GM18861 (cell line): Measurements from ENCODE around the gene PDGFB.
"Not testable (repeated sequence)": the region's sequence is repeated elsewhere in the genome, so short reads cannot be mapped to it uniquely, and the experiment has no call there.

Experiments used
- ATAC-seq: cut with Tn5 transposase; IDR thresholded peaks from one replicate; pipeline ENCODE4 v1.9.1; 2021; ENCODE audit not compliant: unreplicated experiment

The PDGFB gene

DNA sequence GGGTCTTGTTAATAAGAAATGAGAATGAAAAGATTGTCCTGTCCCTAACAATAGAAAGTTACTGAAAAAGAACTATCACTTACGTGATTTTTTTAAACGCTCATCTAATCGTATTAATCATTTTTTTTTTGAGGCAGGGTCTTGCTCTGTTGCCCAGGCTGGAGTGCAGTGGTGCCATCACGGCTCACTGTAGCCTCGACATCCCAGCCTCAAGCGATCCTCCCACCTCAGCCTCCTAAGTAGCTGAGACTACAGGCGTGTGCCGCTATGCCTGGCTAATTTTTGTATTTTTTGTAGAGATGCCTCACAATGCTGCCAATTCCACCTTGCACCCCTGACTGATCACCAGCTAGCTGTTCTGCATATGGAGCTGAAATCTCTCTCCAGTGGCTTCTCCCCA is 15.7 kb downstream of the PDGFB start:
- ATAC-seq: no peak

DNA sequence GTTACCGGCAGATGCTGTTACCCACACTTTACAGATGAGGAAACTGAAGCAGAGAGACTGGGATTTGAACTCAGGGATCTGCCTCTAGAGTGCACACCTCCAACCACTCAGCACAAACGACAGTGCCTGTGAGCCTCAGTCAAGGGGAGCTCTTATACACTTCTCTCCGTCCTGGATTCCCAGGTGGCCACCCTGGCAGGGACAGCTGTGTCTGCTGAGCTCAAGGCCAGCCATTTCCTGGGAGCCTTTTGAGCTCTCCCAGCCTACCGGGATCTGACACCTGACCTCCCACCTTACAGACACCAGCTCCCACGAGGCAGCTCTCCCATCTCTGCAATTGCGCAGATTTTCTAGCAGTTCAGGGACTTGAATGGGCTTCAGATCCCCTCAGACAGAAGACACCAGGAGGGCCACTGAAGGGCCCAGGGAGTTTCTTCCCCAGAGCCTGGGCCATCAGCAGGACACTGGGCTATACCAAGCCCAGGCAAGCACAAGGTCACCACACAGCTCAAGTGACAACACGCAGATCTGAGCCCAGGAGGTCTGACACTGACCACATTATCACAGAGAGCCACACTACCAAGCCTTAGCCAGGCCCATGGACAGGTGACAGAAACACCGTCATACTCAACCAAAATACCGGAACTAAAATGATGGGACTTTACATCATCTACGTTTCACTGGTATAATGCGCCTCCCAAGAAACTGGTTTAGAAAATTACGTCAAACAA is 17.1 kb downstream of the PDGFB start:
- ATAC-seq: no peak

DNA sequence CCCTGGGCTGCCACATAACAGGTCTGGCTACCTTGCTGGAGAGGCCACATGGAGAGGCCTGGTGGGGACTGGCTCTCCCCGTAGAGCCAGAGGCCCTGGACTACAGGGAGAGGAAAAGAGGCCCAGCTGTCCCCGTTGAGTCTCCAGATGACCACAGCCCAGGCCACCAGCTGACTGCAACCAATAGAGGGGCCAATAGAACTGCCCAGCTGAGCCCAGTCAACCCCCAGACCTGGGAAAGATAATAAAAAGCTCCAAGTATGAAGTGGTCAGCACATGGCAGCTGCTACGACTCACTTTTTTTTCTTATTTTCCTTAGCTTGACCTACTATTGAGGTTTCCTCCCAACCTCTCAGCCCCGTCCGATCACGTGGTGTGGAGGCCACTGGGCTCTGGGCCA is 18.4 kb downstream of the PDGFB start:
- ATAC-seq: no peak

DNA sequence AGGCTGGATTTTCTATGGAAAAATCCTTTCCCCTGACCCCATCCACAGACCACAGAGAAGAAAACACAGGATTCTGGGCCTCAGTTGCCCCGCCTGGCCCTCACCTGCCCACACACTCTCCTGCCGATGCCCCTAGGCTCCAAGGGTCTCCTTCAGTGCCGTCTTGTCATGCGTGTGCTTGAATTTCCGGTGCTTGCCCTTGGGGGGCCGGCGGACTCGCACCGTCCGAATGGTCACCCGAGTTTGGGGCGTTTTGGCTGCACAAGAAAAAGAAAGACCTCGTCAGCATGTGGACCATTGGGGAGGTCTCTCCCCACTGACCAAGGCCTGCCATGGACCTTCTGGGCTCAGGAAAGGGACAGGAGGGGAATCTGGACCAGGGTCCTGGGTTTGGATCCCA is 19.2 kb downstream of the PDGFB start:
- no peak for ATAC-seq

DNA sequence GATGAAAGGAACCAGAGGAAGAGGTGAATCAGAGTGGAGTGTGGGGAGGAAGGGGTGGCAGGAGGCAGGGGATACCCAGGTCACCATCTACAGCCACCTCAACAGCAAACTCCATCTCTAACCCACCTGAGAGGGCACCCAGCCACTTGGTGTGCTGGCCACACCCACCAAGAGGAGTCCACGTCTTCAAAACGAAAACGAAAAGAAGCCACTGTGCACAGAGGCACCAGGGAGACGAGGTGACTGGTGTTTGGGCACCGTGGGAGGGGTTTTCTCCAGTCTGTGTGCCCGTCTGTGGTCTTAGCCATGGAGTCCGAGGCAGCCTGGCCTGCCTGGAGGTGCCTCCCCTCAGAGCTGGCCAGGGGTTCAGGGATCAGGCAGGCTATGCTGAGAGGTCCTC is 20.2 kb downstream of the PDGFB start:
- ATAC-seq: no peak

DNA sequence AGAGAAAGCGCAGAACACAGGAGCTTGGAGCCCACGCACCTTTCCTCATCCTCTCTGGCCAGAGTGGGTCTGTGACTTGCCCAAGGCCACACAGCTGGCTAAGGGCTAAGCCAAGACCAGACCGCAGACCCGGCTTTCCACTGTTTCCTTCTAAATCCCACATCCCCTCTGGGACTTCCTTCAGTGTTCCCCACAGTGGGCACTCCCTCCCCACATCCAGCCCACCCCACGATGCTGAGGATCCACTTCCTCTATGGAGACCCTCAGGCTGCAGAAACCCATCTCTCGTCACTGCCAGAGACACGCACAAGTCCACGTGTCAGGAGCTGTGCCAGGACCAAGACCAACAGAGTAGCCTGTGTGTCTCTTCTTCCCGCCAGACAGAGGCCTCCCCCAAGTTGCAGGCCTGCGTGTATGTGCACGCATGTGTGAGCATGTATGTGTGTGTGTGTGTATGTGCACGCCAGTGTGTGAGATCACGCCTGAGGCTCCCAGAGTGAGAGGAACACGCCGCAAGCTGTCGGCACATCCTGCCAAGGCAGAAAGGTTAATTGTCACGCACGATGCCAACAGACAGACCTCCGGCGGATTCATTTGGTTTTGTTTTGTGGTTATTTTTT is 21.6 kb downstream of the PDGFB start:
- ATAC-seq: no peak

DNA sequence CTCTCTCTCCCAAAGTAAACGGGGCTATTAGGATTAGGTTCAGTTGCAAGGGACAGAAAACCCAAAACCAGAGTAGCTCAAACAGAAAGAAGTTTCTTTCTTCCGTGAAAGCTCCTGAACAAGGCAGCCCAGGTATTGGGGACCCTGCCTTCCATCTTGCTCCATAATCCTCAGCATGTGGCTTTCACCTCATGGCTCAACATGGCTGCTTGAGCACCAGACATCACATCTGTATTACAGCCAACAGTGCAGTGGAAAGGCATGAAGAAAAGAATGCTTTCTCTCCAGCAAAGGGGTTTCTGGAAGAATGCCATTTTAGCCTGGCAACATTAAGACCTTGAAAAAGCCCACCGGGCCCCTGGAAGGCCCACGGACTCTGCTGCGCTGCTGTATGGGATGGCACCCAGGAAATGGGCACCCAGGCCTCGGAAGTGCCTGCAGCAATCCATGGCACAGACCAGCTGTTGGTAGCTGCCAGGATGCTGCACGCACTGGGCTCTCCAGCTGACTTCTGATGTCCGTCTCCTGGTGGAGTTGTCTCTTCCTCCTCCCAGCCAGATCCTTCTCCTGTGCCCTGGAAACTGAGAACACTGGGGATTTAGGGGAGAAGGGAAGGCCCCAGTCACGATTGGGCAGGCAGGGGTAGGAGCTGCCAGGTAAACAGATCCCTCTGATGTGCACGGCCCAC is 22.6 kb downstream of the PDGFB start:
- no peak for ATAC-seq

DNA sequence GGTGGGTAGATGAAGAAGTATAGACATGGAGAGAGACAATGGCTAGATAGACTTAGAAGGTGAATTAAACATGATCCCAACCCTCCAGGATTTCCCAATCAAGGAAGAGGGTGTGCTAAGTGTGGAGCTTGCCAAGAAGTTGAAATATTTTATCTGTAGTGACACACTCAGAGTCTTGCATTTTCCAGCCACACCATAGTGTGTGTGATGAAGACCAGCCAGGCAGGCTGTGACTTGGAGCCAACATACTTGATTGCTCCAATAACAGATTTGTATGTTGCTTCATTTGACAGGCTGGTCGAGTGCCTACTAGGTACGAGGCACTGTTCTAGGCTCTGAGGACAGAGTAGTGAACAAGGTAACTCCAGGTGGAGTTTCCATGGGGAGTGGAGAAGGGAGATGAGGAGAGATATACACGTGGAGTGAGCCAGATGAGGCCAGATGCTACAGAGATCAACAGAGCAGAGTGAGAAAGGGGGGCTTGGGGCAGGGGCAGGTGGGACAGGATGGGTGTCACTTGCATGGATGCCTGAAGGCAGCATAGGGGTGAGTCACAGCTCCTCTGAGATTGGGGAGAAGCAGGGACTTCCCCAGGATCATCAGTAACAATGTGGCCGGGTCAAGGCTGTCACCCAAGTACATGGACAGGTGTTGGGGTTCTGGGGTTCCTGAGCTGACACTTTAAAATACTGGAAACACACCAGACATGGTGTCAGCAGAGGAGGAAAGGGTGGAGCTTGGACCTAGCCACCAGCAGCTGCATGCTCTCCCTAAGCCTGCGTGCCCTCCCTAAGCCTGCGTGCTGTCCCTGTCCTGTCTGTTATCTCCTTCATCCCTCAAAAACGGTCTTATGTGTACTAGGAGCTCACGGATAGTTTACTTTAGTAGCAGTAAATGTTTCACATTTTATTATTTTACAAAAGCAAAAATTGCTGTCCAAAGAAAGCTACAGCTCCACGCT is 23.6 kb downstream of the PDGFB start:
- no peak for ATAC-seq

DNA sequence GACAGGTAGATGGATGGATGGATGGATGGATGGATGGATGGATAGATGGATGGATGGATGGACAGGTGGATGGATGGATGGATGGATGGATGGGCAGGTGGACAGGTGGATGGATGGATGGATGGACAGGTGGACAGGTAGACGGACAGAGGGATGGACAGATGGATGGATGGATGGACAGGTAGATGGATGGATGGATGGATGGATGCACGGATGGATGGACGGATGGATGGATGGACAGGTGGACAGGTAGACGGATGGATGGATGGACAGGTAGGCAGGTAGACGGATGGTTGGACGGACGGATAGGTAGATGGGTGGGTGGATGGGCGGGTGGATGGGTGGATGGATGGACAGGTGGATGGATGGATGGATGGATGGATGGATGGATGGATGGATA is 24.3 kb downstream of the PDGFB start:
- ATAC-seq: no peak

DNA sequence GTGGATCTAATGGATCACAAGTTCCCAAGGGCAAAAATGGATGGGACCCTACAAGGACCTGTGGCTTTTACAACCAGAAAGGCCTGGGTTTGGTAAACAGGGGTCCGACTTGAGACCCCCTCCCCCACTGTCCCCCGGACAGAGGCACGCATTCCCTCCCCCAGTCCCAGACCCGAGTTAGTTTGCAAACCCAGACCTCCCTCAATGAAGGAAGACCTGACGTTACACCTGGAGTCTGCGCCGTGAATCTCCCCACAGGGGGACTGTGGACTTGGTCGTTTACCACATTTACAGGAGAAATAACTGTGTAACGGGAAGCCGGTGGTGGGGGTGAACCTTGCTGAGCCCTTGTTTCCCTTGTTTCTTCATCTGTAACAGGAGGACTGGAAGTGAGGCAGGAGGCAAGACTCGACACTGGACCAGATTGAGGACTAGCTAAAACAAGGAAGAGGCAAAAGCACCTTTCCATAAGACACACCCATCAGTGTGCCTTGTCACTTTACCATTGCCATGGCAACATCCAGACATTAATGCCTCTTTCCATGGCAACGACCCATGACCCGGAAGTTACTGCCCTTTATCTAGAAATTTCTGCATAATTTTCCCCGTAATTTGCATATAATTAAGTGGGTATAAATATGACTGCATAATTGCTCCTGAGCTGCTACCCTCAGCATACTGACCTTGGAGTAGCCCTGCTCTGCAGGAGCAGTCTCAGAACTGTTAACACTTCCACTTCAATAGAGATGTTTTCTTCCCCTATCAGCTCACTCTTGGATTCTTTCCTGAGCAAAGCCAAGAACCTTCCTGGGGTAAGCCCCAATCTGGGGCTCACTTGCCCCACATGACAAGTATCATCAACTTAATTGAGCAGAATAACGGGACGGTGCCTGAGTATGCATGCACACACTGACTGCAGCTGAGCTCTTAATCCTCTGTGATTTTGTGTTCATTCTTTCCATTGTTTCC is 25.4 kb downstream of the PDGFB start:
- ATAC-seq: no peak

DNA sequence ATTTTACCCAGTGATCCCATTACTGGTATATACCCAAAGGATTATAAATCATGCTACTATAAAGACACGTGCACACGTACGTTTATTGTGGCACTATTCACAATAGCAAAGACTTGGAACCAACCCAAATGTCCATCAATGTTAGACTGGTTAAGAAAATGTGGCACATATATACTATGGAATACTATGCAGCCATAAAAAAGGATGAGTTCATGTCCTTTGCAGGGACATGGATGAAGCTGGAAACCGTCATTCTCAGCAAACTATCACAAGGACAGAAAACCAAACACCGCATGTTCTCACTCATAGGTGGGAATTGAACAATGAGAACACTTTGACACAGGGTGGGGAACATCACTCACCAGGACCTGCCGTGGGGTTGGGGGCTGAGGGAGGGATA is 26.4 kb downstream of the PDGFB start:
- ATAC-seq: not testable (repeated sequence)

DNA sequence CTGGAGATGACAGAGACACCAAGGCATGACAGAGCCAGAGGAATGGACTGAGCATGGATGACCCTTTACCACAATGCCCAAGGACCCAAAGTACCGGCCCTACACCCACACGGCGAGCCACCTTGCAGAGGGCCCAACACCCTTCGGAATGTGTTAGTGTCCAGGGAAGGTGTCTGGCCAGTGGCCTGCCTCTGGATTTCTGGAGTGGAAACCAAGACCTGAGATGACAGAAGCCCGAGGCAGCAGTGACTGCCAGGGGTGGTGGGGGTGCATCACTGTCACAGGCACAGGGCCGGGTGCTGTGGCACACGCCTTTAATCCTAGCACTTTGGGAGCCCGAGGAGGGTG is 28.7 kb downstream of the PDGFB start:
- ATAC-seq: no peak

DNA sequence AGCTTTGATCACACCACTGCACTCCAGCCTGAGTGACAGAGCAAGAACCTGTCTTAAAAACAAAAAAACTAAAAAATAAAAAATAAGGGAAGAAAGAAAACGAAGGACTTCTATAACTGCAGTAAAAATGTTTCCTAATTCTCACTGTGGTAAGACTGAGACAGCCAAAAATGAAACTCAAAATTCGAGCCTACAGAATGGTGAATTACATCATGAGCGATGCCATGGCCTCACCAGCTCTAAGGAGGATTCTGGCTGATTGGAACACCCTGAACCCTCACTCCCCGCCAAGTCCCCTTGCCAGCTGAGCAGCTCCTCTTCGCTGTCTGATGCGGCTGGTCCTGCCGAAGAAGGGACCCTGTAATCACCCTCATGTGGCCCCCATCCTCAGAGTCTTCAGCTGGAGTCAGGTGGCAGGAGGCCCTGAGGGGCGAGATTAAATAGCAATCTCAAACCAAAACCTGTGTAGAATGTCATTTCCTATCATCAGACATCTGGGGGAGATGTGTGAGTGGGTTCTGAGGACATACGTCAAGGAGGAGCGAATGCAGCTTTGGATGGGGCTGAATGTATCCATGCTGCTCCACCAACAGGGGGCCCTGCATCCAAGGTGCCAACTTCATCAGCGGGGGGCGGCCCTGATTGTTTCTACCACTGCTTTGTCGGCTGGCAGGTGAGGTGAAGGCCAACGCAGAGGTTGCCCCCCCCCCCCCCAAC is 29.2 kb downstream of the PDGFB start:
- no peak for ATAC-seq

DNA sequence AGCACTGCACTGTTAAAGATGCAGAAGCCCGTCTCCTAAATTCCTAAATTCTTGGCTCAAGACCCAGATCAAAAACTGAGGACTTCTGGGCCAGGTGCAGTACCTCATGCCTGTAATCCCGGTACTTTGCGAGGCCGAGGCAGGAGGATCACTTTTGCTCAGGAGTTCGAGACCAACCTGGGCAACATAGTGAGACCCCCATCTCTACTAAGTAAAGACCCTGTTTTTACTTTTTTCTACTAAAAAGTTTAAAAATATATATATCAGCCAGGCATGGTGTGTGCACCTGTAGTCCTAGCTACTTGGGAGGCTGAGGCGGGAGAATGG is 29.7 kb downstream of the PDGFB start:
- no peak for ATAC-seq

DNA sequence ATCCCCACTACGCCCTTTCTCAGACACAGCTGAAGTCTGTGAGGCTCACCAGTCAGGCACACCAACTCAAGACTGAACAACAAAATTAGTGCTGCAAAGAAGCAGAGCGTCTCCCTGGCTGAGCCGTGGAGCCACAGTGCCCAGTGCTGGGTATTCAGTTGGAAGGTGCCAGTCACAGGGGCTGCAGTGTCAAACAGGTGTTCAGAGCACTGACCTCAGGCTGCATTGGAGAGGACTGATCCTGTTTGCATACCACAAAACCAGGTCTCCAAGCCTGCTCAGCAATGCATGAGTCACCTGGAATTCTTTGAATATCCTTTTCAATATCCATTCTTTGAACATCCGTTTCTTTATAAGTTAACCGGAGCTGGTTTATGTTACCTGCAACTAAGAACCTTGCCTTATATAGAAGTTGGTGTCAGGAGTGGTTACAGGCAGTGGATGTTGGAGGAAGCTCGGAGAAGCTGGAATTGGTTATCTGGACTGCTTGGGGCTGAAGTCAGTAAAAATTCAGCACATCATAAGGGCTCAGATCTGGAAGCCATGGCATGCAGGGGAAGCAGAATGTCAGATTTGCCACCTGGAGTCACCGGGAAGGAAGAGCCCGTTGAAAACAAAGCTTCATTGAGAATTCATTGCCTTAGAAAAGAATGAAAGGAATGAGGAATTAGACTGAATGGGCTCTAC is 30.3 kb downstream of the PDGFB start:
- no peak for ATAC-seq

DNA sequence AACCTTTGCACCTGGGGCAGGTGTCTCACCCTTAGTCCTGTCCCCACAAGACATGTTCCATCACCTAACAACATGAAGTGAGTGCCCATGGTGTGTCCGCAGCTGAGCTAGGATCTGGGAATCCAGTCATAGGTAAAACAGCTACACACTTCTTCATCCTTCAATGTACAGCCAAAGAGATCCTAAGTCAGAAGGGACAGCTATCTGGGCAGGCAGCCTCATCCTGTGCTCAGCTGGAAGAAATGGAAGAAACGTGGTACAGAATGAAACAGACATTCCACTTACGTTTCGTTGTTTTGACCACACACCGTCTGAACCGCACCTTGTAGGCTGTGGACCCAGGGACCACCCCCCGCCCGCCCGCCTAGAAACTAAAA is 30.8 kb downstream of the PDGFB start:
- no peak for ATAC-seq

DNA sequence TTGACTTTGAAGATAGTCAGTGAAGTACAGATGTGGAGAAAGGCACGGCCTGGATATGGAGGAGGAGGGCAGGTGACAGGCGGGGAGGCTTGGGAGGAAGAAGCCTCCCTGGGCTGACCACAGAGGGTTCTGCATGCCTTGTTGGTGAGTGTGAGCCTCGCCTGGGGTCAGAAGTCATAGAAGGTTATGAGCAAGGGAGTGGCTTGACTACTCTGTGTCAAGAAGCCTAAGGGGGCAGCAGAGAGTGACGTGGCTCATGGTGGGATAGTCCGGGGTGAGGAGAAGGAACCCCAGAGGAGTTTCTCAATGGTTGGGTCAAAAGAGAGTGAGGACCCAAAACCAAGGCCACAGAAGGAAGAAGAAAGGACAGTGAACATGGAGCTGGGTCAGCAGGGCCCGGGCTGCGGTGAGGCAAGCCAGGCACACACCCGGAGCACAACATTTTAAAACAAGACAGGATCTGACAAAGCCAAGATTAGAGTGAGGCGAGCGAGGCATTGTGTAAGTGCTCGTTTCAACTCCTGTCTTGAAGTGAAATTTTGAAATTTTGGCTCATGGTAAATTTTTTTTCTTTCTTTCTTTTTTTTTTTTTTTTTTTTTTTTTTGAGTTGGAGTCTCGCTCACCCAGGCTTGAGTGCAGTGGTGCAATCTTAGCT is 31.9 kb downstream of the PDGFB start:
- ATAC-seq: no peak

DNA sequence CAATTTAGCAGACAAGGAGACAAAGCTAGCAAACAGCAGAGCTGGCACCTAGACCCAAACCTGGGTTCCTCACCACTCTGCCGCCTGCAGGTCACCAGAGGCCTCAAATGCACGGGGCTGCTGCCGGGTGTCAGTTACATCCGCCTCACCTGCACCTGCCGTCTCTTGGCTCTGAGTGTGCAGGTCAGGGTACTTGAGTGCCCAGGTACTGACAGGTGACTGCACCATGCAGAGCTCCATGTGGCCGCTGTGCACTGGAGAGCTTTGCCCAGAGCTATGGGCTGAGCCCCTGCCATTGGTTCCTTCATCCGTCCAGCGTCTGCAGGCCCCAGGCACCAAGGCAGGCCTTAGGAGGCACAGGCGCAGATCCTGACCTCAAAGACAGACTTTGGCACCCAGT is 35.0 kb downstream of the PDGFB start:
- no peak for ATAC-seq
